Spinal cord (tissue), 10 donors: Measurements from ENCODE around the gene PCDH9. TPM values are rescaled to one million over a fixed set of nuclear protein-coding genes. Genes with fewer than 3 reads are reported as not detected.

ENCODE experiments used
- DNase-seq, 6 donors: peaks; one replicate each; pipeline versions ENCODE4 v3.0.0 to v3.0.0-alpha.2; 2013 to 2015; ENCODE audit warnings: low spot score in 6 of 6, low read depth in 4 of 6
- H3K27ac ChIP-seq: one replicate; pipeline ENCODE4 v1.5.1; 2013; ENCODE audit warnings: low read depth, low read length, control low read depth
- H3K27me3 ChIP-seq: one replicate; pipeline ENCODE4 v1.6.1; 2013; ENCODE audit warnings: low read length; ENCODE audit not compliant: control insufficient read depth, insufficient read depth
- H3K36me3 ChIP-seq: one replicate; pipeline ENCODE4 v1.6.1; 2013; ENCODE audit warnings: low read length; ENCODE audit not compliant: control insufficient read depth, insufficient read depth
- H3K4me1 ChIP-seq: one replicate; pipeline ENCODE4 v1.6.1; 2013; ENCODE audit warnings: low read length; ENCODE audit not compliant: control insufficient read depth, insufficient read depth
- H3K4me3 ChIP-seq: one replicate; pipeline ENCODE4 v1.5.1; 2013; ENCODE audit warnings: low read depth, low read length, control low read depth
- H3K9me3 ChIP-seq: one replicate; pipeline ENCODE4 v1.6.1; 2013; ENCODE audit warnings: low read length; ENCODE audit not compliant: control insufficient read depth, insufficient read depth
- WGBS: methylation state at CpG from one replicate; pipeline ENCODE4 v1.1.5; 2013; ENCODE audit warnings: missing lambda C conversion rate; ENCODE audit not compliant: insufficient coverage; 5-methylcytosine and 5-hydroxymethylcytosine counted together
- polyA plus RNA-seq, 2 donors: library from polyadenylated mRNA; unstranded; fragments of 120-200 nt; gene quantifications; one replicate each; pipeline ENCODE4 v1.2.1, GENCODE V29; 2013; ENCODE audit not compliant: insufficient read length in 2 of 2
- total RNA-seq, 2 donors: library from RNA; depleted of rRNA in 1 of 2; stranded (reverse); fragments of 120-200 nt in 1 of 2; fragments of >200 nt in 1 of 2; gene quantifications; one replicate each; pipeline versions ENCODE4 v1.2.3 to v1.2.4, GENCODE V29; 2013 to 2014
- donor health status: healthy.

The PCDH9 gene
- total and polyA plus RNA-seq, 4 donors: 37.6 to 180 (median 60.7) TPM

DNA sequence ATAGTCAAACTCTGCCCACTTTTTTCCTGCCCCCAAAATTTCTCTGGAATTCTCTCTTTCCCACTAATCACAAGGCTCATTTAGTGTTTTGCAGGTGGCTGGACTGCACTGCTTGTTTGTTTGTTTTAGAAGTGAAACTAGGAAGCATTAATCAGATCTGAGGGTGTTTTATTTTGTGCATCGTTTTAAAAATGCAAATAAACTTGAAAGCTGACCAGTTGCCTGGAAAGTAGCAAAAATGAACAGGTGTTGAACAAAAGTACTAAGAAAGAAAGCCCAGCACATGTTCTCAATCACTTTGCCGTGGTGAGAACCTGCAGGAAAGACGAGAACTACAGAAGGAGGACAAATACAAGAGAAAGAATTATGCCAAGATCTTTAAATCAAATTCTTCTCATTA is 365.5 kb downstream of the PCDH9 start:
- H3K4me1 ChIP-seq: peaks cover 6% of the 10 kb centered on the region
- H3K4me3 ChIP-seq: no peak overlapping the region
- no peak overlapping the region for H3K27ac ChIP-seq

DNA sequence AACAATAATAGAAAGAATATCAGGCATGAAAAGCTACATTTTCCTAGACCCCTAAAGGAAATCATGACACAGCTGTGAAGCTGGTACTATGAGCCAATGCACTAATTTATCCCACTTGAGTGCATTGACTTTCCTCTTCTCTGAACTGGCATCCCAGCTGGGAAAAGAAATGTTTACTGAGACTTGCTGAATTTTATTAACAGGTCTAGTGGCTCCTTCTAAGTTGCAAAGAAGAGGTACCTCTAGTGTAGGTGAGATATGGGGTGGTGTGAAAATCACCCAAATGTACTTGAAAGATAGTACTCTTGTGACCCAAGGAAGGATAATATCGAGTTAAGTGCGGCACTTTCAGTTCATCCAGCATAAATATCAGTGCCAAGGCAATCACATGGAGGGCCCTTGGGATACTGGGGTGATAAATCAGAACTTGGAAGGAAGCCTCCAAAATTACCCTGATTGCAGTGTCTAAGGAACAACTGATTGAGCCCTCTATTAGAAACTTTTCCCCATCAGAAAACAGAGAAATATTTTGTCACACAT is 369.2 kb downstream of the PCDH9 start:
- WGBS: no CpG with 5 or more reads among the region's 2 CpGs
- Histone ChIP-seq H3K9me3 (no peaks in the 10 kb centered on the region), H3K27ac (peak overlapping the region; percentile 21), H3K4me3 (no peak overlapping the region), H3K36me3 (no peaks in the 10 kb centered on the region), H3K27me3 (no peaks in the 10 kb centered on the region), H3K4me1 (peaks cover 6% of the 10 kb centered on the region)
- peak in 2 of 6 donors; percentile 23 to 41 for DNase-seq

More for the DNA sequence above, 365.5 kb downstream of the PCDH9 start:
- H3K36me3 ChIP-seq: no peaks in the 10 kb centered on the region
- H3K27me3 ChIP-seq: no peaks in the 10 kb centered on the region
- no peak for DNase-seq
- no peaks in the 10 kb centered on the region for H3K9me3 ChIP-seq
- WGBS: 20% methylated on average over 1 of the region's 3 CpGs

DNA sequence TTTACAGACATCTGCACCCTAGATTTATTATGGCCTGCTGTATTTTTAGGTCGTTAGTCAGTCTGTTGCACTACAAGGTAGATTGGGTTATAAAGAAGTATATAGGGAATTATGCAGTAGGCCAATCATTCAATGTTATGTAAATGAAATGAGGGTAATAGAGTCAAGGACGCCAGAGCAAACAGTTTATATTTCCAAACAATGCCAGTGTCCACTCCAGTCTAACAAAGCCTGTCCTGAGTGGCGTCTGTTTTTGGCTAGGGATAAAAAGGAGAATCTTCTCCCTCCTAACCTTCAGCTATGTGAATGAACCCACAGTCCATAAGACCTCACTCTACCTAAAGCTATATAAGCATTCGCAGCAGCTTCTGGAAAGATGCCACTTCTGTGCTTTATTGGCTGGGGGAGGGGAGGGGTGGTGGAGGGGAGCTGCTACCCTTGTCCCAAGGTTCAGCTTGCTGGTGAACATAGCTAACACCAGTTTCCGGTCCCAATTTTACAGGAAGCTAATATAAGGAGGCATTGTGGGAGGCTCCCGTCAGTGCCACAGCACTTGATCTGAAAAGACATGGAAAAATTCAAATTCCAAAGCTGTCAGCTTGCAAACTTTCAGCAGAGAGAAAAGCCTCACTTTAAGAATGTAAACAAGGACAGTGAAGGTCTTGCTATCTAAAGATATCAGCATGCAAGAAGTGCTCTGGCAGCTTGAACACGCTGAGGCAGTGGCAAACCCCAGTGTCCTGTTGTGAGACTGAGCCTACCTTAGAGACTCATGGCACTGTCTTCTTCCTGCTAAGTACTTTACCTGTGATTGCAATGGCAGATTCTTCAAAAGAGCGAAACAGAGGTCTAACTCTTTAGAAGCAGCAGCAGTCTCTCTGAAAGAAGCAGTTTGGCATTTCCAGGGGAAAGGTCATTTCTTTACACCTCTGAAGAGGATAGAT is 369.9 kb downstream of the PCDH9 start:
- Histone ChIP-seq H3K4me3 (no peak overlapping the region), H3K27ac (peak overlapping the region; percentile 21)

DNA sequence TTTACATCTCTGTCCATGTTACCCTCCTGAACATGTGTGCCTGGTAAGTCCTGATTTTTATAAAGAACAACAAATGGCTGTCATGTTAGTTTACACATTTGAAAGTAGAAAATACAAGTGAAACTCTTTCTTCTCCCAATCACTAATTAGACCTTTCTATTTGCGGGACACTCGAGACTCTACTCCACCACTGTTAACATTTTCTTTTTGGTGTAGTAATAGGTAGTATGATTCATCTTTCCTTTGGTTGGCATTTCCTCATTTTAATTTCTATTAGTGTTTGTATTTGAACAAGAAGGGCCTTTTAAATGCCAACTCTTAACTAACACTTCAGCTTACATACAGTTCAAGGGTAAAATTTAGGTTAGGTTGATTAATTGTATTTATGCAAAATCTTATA is 371.1 kb downstream of the PCDH9 start:
- no CpG with 5 or more reads among the region's 2 CpGs for WGBS
- DNase-seq: no peak
- peaks cover 6% of the 10 kb centered on the region for H3K4me1 ChIP-seq
- no peak overlapping the region for H3K27ac ChIP-seq
- H3K27me3 ChIP-seq: no peaks in the 10 kb centered on the region
- no peaks in the 10 kb centered on the region for H3K9me3 ChIP-seq
- H3K4me3 ChIP-seq: no peak overlapping the region
- no peaks in the 10 kb centered on the region for H3K36me3 ChIP-seq

More for the DNA sequence above, 369.9 kb downstream of the PCDH9 start:
- no peaks in the 10 kb centered on the region for H3K9me3 ChIP-seq
- DNase-seq: peak in 1 of 6 donors; percentile 22
- peaks cover 6% of the 10 kb centered on the region for H3K4me1 ChIP-seq
- no peaks in the 10 kb centered on the region for H3K27me3 ChIP-seq
- 46% methylated on average over 3 of the region's 8 CpGs for WGBS
- H3K36me3 ChIP-seq: no peaks in the 10 kb centered on the region

DNA sequence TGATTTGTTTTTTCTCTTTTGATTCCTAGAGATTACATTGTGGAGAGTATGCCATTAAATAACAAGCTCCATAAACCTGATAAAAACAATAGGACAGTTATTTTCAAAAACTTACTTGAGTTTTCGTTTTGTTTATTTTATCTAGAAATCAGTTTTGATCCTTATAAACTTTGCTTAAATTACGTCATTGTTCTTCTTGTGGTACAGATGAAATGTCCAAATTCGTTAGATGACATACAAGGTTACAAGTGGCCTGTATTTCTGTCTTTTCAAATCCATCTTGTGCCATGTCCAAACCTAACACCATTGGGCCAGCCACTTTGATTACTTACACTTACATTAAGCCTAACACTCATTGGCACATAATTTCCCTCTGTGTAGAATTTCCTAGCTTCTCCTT is 372.0 kb downstream of the PCDH9 start:
- H3K9me3 ChIP-seq: no peaks in the 10 kb centered on the region
- no peak overlapping the region for H3K4me3 ChIP-seq
- no peak overlapping the region for H3K27ac ChIP-seq
- H3K4me1 ChIP-seq: peaks cover 6% of the 10 kb centered on the region
- H3K27me3 ChIP-seq: no peaks in the 10 kb centered on the region
- no peaks in the 10 kb centered on the region for H3K36me3 ChIP-seq
- WGBS: 100% methylated on average over 1 of the region's 3 CpGs
- DNase-seq: no peak

DNA sequence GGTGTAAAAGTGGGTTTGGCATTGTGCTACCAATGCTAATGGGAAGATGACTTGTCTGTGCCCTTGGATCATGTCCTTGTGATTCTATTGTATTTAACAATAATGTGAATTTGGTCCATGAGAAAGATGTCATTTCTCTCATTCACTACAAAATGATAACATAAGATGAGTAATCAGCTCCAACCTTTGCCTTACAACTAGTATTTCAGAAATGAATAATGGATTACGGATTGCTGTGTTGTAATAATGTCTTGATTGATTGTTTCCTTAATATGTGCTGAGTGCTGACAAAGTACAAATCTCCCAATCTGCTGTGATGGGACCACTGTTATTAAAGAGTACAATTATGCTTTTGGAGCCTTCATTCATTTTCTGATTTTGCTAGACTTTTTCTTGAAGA is 375.0 kb downstream of the PCDH9 start:
- no peak overlapping the region for H3K4me3 ChIP-seq
- H3K27me3 ChIP-seq: no peaks in the 10 kb centered on the region
- no peaks in the 10 kb centered on the region for H3K9me3 ChIP-seq
- H3K4me1 ChIP-seq: peaks cover 2% of the 10 kb centered on the region
- no CpG with 5 or more reads among the region's 1 CpG for WGBS
- H3K36me3 ChIP-seq: no peaks in the 10 kb centered on the region
- no peak for DNase-seq
- no peak overlapping the region for H3K27ac ChIP-seq

DNA sequence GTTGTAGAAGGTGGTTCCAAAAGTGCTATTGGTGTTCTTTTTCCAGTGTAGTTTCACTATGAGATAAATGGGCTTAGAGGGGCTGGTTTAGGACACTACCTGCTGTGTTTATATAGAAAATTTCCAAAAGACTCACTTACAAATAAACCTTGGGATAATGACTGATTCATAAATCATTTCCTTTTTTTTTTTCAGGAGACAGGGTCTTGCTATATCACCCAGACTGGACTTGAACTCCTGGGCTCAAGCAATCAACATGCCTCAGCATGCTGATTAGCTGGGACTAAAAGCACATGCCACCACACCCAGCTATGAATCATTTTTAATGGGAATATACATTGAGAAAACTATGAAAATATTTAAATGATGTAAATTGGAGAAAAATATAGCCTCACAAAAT is 376.6 kb downstream of the PCDH9 start:
- no peak overlapping the region for H3K4me3 ChIP-seq
- no peaks in the 10 kb centered on the region for H3K4me1 ChIP-seq
- H3K36me3 ChIP-seq: no peaks in the 10 kb centered on the region
- H3K9me3 ChIP-seq: no peaks in the 10 kb centered on the region
- no peak overlapping the region for H3K27ac ChIP-seq
- H3K27me3 ChIP-seq: no peaks in the 10 kb centered on the region
- no peak for DNase-seq

DNA sequence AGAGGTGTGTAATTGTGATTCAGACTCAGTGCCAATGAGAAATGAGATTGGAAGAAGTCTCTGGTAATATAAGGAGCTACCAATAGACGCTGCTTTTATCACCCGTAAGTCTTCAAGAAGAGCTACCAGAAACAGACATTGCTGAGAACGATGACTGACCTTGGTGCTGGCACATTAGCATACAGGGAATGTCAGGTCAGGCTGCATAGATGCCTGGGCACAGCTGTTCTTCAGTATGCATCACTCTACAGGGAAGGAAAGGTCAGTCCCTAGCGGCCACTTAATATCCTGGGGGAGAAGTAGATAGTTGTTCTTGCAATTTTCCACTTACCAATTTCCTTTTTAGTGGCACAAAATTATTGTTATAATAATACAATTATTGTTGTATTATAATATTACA is 380.4 kb downstream of the PCDH9 start:
- peaks cover 5% of the 10 kb centered on the region for H3K36me3 ChIP-seq
- no peaks in the 10 kb centered on the region for H3K9me3 ChIP-seq
- no peak overlapping the region for H3K4me3 ChIP-seq
- no peaks in the 10 kb centered on the region for H3K27me3 ChIP-seq
- H3K27ac ChIP-seq: no peak overlapping the region
- no peak for DNase-seq
- no peaks in the 10 kb centered on the region for H3K4me1 ChIP-seq
- whole genome bisulfite sequencing: 83% methylated on average over 3 of the region's 4 CpGs

DNA sequence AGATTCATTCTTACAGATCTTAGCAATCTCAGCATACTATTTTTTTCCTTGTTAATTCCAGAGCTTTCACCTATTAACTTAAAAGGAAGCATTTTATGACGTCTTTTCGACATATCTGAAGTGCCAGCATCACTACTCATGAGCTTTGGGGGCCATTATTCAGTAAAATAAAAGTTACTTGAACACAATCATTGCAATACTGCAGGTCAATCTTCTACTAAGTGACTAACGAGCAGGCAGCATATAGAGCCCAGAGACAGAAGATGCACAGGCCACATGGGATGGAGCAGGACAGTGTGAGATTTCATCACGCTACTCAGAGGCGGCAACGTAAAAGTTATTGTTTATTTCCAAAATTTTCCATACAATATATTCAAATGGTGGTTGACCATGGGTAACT is 382.6 kb downstream of the PCDH9 start:
- Histone ChIP-seq H3K27ac (no peak overlapping the region), H3K9me3 (no peaks in the 10 kb centered on the region), H3K27me3 (no peaks in the 10 kb centered on the region), H3K4me1 (no peaks in the 10 kb centered on the region), H3K36me3 (peaks cover 5% of the 10 kb centered on the region), H3K4me3 (no peak overlapping the region)
- no peak for DNase-seq
- WGBS: 88% methylated on average over 3 of the region's 6 CpGs

DNA sequence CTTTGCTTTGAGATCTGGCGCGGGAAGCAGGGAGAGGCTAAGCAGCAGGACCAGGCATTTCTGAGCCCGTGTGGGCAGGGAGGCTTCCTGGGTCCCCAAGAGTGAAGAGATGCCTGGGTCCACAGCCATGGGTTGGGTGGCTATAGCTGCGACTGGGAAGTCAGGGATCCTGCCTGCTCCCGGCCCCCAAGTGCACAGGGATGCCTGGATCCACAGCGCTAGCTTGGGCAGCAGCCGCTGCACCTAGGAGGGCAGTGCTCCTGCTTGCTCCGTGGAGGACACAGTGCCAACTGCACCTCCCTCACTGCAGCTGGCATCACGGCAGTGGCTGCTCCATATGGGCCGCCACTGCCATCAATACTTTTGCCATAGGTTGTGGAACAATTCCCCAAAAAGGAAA is 384.7 kb downstream of the PCDH9 start:
- Histone ChIP-seq H3K36me3 (peaks cover 5% of the 10 kb centered on the region), H3K4me3 (no peak overlapping the region), H3K27me3 (no peaks in the 10 kb centered on the region), H3K4me1 (no peaks in the 10 kb centered on the region), H3K27ac (no peak overlapping the region), H3K9me3 (no peaks in the 10 kb centered on the region)
- no peak for DNase-seq
- WGBS: 95% methylated on average over 9 of the region's 10 CpGs
